ENCODE data around the gene MED29. TPM values are rescaled to one million over a fixed set of nuclear protein-coding genes. Genes with fewer than 3 reads are reported as not detected.

MED29 gene
- polyA plus RNA-seq, 2 of the 4 experiments (the other 2 are of a cell fraction): 47.7 to 57.5 TPM

DNA sequence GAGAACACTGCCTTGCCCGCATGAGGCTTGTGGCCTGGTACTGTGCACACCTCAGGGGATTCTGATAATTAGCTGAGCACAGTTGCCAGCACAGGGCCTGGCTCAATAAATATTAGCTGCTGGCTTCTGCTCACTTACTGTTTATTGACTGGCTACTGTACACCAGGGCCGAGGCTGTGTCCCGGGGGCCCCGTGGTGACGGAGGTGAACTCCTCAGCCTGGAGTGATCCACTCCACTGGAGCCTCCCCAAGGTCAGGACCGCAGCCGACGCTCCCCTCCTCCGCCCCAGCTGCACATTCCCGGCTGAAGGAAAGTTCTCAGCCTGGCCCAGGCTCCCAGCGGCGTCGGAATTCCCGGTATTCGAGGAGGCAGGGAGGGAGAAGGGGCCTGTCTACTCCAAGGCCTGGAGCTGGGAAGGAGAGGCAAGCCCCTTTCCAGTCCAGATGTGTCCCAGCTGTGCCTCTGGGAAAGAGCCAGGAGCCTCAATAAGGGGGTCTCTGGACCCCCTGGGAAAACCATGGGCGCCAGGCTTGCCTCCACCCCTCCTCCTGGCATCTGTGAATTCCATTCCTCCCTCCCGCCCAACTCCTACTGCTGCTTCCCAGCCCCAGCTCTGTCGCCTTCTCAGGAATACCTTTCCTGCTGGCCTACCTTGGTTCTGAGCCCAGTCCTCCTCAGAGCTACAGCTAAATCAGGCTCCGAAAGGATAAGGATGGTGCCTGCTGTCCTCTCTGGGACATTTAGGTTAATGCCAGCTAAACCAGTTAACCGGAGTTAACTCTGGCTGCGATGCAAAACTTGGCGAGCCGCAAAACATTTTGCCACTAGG lies 37.3 kb downstream of the MED29 start:
- CTCF ChIA-PET: interaction anchor here (0.7 to 23.5 kb wide), 13 partner anchors 11 to 1025 kb away, joined by 3 to 457 read pairs (median 3); partner anchors contain the start of genes EID2B, MED29, PAF1 and PLEKHG2
- H3K4me2 ChIP-seq: peak overlapping the region; percentile 62
- POLR2A ChIA-PET: interaction anchor here (0.6 to 10.5 kb wide), 12 partner anchors 7 to 405 kb away, joined by 3 to 160 read pairs (median 6); partner anchors contain the start of genes DYRK1B, MED29, PAF1 and PLEKHG2
- no peaks in the 10 kb centered on the region for H3K9me3 ChIP-seq
- peak overlapping the region; percentile 83 to 90 for H3K27ac ChIP-seq
- DNase-seq (ENCODE audit: low read depth in 1 of 2, low spot score in 1 of 2): peak; percentile 81 to 94
- H3K4me3 ChIP-seq: no peak overlapping the region
- ATAC-seq: peak; percentile 52 to 69
- H3K4me1 ChIP-seq: peaks cover 62% of the 10 kb centered on the region
- peak; percentile 97 for FAIRE-seq
- WGBS (ENCODE audit: missing lambda C conversion rate): 28% methylated on average over 23 of the region's 23 CpGs
- TF ChIP-seq EP300 (IDR thresholded peaks at IDR 0.05) (no peak), BHLHE40 (IDR thresholded peaks at IDR 0.05; ENCODE audit: low read depth, low read length) (no peak), CBX8 (IDR thresholded peaks at IDR 0.05) (no peak), KDM5A (IDR thresholded peaks at IDR 0.05) (no peak), CHD2 (IDR thresholded peaks at IDR 0.05; ENCODE audit: low read length, partially characterized antibody) (no peak), RFX5 (IDR thresholded peaks at IDR 0.05) (no peak), USF2 (IDR thresholded peaks at IDR 0.05) (no peak; the same call in 1 of the 2 replicates), HOXB5 (CRISPR knock-in tag; IDR thresholded peaks at IDR 0.05) (peak; percentile 71; the same call in 1 of the 2 replicates), NR3C1 (IDR thresholded peaks at IDR 0.05) (no peak), JUNB (IDR thresholded peaks at IDR 0.05) (no peak), HOXA7 (CRISPR knock-in tag; IDR thresholded peaks at IDR 0.05) (peak; percentile 75), CEBPB (IDR thresholded peaks at IDR 0.05) (no peak), HEYL (CRISPR knock-in tag; IDR thresholded peaks at IDR 0.05) (peak; percentile 5; the same call in 1 of the 2 replicates), POLR2AphosphoS2 (conservative IDR thresholded peaks at IDR 0.05; ENCODE audit: low read length) (peak; percentile 79; the same call in 1 of the 2 replicates), RNF2 (IDR thresholded peaks at IDR 0.05; ENCODE audit: borderline replicate concordance, low read depth) (no peak), ESRRA (IDR thresholded peaks at IDR 0.05; ENCODE audit: borderline replicate concordance, low read length) (peak; percentile 72), CBX2 (IDR thresholded peaks at IDR 0.05; ENCODE audit: borderline replicate concordance, low read depth) (no peak), MAFK (IDR thresholded peaks at IDR 0.05; ENCODE audit: partially characterized antibody) (no peak), ZNF302 (CRISPR knock-in tag; IDR thresholded peaks at IDR 0.05) (peak; percentile 69; the same call in 1 of the 2 replicates), HOXB13 (CRISPR knock-in tag; IDR thresholded peaks at IDR 0.05; ENCODE audit: low read depth) (peak; percentile 85), TP53 (CRISPR knock-in tag; IDR thresholded peaks at IDR 0.05) (no peak; the same call in 1 of the 2 replicates), FOXS1 (CRISPR knock-in tag; IDR thresholded peaks at IDR 0.05) (peak; percentile 71), KDM1A (IDR thresholded peaks at IDR 0.05; ENCODE audit: low read depth) (no peak), RARB (CRISPR knock-in tag; IDR thresholded peaks at IDR 0.05) (peak; percentile 73; the same call in 1 of the 2 replicates), CTCF (IDR thresholded peaks at IDR 0.05) (no peak), HMGXB4 (CRISPR knock-in tag; IDR thresholded peaks at IDR 0.05; ENCODE audit: borderline replicate concordance) (no peak), ZFP36 (IDR thresholded peaks at IDR 0.05; ENCODE audit: borderline replicate concordance, partially characterized antibody) (no peak), SMC3 (IDR thresholded peaks at IDR 0.05) (no peak), POLR2A (IDR thresholded peaks at IDR 0.05; ENCODE audit: low read length) (no peak), HDAC2 (IDR thresholded peaks at IDR 0.05) (no peak), CHD4 (IDR thresholded peaks at IDR 0.05; ENCODE audit: borderline replicate concordance) (no peak)
- TF ChIP-seq, protein P1, sequence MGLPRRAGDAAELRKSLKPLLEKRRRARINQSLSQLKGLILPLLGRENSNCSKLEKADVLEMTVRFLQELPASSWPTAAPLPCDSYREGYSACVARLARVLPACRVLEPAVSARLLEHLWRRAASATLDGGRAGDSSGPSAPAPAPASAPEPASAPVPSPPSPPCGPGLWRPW (IDR thresholded peaks at IDR 0.05): no peak
- TF ChIP-seq, protein P2, sequence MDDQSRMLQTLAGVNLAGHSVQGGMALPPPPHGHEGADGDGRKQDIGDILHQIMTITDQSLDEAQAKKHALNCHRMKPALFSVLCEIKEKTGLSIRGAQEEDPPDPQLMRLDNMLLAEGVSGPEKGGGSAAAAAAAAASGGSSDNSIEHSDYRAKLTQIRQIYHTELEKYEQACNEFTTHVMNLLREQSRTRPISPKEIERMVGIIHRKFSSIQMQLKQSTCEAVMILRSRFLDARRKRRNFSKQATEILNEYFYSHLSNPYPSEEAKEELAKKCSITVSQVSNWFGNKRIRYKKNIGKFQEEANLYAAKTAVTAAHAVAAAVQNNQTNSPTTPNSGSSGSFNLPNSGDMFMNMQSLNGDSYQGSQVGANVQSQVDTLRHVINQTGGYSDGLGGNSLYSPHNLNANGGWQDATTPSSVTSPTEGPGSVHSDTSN (IDR thresholded peaks at IDR 0.05): peak; percentile 19
- TF ChIP-seq, protein P3, sequence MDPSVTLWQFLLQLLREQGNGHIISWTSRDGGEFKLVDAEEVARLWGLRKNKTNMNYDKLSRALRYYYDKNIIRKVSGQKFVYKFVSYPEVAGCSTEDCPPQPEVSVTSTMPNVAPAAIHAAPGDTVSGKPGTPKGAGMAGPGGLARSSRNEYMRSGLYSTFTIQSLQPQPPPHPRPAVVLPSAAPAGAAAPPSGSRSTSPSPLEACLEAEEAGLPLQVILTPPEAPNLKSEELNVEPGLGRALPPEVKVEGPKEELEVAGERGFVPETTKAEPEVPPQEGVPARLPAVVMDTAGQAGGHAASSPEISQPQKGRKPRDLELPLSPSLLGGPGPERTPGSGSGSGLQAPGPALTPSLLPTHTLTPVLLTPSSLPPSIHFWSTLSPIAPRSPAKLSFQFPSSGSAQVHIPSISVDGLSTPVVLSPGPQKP (IDR thresholded peaks at IDR 0.05; ENCODE audit: low read depth, low read length): no peak
